Measurements from ENCODE around the gene NRP1.

Gene NRP1

DNA sequence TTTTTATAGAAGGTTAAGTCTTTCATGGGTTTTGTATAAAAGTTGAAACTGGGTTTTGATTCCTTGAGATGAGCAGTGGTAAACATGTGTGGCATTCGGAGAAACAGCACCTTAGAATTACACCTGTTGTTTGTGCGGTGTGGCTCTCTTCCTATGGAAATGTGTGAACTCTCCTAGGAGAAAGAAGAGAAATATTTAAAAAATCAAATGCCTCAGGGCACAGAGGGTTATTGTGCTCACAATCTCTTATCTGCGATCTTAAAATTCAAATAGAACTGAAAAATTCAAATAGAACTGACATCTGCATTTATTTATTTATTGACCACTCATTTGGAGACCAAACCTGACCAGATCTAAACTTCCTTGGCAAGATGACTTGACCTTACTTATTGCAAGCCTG lies 18.1 kb upstream of the NRP1 start:
- H3K4me3 ChIP-seq (ENCODE audit: low read depth, low read length): no peak overlapping the region
- DNase-seq (ENCODE audit: low read depth, low spot score): no peak
- TF ChIP-seq, protein P1, sequence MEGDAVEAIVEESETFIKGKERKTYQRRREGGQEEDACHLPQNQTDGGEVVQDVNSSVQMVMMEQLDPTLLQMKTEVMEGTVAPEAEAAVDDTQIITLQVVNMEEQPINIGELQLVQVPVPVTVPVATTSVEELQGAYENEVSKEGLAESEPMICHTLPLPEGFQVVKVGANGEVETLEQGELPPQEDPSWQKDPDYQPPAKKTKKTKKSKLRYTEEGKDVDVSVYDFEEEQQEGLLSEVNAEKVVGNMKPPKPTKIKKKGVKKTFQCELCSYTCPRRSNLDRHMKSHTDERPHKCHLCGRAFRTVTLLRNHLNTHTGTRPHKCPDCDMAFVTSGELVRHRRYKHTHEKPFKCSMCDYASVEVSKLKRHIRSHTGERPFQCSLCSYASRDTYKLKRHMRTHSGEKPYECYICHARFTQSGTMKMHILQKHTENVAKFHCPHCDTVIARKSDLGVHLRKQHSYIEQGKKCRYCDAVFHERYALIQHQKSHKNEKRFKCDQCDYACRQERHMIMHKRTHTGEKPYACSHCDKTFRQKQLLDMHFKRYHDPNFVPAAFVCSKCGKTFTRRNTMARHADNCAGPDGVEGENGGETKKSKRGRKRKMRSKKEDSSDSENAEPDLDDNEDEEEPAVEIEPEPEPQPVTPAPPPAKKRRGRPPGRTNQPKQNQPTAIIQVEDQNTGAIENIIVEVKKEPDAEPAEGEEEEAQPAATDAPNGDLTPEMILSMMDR (IDR thresholded peaks at IDR 0.05; ENCODE audit: low read depth, low read length): no peak
- in situ Hi-C loops (cut with HindIII; ENCODE audit: low sequenced_read_pairs): no loop called here

DNA sequence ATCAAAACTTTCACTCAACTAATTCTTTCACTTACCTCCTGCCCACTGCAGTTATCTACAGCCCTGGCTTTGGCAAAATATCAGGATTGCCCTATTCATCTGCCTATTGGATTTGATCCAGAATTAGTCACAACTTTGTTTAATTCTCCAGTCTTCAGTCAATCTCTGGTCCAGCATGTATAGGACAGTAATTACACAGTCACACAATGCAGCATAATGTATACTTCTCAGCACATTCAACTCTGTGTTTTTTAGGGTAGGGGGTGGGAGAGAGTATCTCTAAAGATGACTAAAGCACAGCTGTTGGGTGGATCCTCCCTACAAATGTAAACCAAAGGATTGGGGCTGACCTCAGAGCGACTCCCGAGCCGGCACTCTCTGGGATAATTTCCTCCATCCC lies 17.7 kb upstream of the NRP1 start:
- TF ChIP-seq, protein P1 (IDR thresholded peaks at IDR 0.05; ENCODE audit: low read depth, low read length): no peak
- DNase-seq (ENCODE audit: low read depth, low spot score): peak; percentile 64
- no peak overlapping the region for H3K4me3 ChIP-seq (ENCODE audit: low read depth, low read length)
- in situ Hi-C loops (cut with HindIII; ENCODE audit: low sequenced_read_pairs): no loop called here

DNA sequence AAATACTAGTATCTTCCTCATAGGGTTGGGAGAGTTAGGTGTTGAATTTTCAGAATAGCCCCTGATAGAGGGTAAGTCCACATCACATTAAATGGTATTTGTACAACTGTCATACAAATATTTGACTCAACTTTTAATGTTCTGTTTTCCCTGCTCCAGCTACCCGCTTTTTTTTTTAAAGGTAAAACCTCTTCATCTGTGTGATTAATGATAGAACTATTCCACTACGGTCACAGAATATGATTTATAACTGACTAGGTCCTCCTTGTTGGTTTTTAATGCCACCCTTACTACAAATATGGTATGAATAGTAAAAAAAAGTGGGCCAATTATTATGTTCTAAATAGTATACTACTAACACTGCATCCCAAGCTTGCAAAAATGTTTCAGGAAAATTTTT lies 15.6 kb upstream of the NRP1 start:
- TF ChIP-seq, protein P1 (IDR thresholded peaks at IDR 0.05; ENCODE audit: low read depth, low read length): no peak
- no peak for DNase-seq (ENCODE audit: low read depth, low spot score)
- no peak overlapping the region for H3K4me3 ChIP-seq (ENCODE audit: low read depth, low read length)
- in situ Hi-C loops (cut with HindIII; ENCODE audit: low sequenced_read_pairs): no loop called here

DNA sequence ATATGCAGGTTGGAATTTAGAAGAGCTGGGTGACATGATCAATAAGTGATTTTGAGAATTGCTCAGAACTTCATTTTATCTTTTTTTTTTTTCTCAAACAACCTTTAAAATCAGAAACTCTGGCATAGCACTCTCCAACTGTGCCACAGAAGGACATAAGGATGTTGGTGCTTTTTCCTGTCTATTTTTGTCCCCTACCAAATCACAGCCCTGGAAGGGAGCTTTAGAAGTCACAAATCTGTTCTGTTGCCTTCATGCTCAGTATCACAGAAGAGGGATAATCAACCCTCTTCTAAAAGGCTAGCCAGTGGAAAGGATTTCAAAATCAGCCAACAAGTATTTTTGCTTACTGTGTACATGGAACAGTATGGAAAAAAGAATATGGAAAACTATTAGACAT lies 14.8 kb upstream of the NRP1 start:
- in situ Hi-C loops (cut with HindIII; ENCODE audit: low sequenced_read_pairs): no loop called here
- TF ChIP-seq, protein P1 (IDR thresholded peaks at IDR 0.05; ENCODE audit: low read depth, low read length): no peak
- no peak for DNase-seq (ENCODE audit: low read depth, low spot score)
- no peak overlapping the region for H3K4me3 ChIP-seq (ENCODE audit: low read depth, low read length)

DNA sequence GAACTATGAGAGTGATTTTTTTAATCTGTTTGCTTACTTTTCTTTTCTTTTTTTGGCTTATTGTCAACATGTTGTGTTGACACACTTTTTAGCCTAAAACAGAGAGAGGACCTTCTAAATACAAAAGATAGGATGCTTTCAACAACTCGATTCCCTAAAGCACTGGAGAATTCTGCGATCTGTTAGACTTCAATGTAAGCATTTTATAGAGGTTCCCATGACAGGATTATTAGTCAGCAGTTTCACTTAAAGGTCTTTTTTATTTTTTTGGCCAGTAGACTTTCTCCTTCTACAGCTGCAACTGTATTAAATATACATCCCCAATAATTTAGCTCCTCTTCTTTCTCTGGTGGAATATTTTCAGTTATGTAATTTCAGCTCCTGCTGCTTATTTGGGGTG lies 12.7 kb upstream of the NRP1 start:
- TF ChIP-seq, protein P1 (IDR thresholded peaks at IDR 0.05; ENCODE audit: low read depth, low read length): no peak
- in situ Hi-C loops (cut with HindIII; ENCODE audit: low sequenced_read_pairs): no loop called here
- H3K4me3 ChIP-seq (ENCODE audit: low read depth, low read length): no peak overlapping the region
- peak; percentile 55 for DNase-seq (ENCODE audit: low read depth, low spot score)

DNA sequence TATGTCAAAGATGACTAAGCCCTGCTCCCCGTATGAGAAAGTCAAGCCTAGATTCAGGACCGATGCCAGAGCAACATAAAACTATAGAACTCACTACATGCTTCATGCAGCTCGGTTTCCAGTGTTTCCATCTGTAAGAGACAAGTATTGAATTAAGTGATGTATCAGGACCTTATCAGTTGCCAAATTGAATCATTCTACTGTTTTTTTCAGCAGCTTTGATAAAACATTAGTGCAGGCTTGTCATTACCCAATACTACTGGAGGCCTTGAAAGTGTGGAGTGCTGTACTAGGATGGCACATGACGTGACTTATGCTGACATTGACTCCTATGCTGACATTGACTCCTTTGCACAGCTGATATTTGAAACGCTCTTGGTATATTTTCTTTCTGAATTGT lies 10.8 kb upstream of the NRP1 start:
- H3K4me3 ChIP-seq (ENCODE audit: low read depth, low read length): no peak overlapping the region
- in situ Hi-C loops (cut with HindIII; ENCODE audit: low sequenced_read_pairs): no loop called here
- TF ChIP-seq, protein P1 (IDR thresholded peaks at IDR 0.05; ENCODE audit: low read depth, low read length): no peak
- no peak for DNase-seq (ENCODE audit: low read depth, low spot score)

DNA sequence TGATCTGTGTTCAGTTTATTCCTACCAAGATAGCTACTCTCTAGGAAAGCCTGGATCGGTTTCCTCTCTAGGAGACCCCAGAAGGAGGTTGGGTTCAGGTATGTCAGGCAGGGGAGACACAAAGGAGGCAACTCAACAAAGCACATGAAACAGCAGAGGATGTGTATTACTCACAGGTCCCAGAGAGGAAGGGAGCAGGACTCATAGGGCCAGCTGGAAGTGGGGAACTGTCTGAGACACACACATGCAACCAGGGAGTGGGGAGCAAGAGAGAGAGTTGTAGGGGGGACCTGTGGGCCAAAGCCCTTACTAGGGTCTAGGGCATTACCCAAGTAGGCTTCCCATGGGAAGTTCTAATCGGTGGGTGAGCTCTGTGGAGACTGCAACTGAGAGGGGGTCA lies 10.2 kb upstream of the NRP1 start:
- TF ChIP-seq, protein P1 (IDR thresholded peaks at IDR 0.05; ENCODE audit: low read depth, low read length): no peak
- H3K4me3 ChIP-seq (ENCODE audit: low read depth, low read length): no peak overlapping the region
- DNase-seq (ENCODE audit: low read depth, low spot score): no peak
- in situ Hi-C loops (cut with HindIII; ENCODE audit: low sequenced_read_pairs): no loop called here
